DND-41 (cell line): ENCODE data around the gene ADCY2.

Experiments
- ATAC-seq: fragments of 200-7000 bp; cut with Tn5 transposase; 3 replicates; pipeline ENCODE4 v1.9.1; 2021; ENCODE audit warnings: low read depth; ENCODE audit not compliant: insufficient read depth
- DNase-seq: peaks from one replicate; pipeline ENCODE4 v3.0.0-alpha.2; 2020
- H2AFZ ChIP-seq: 2 replicates; pipeline ENCODE4 v1.6.0; 2012; ENCODE audit warnings: low read depth, low read length
- H3K27ac ChIP-seq: 2 replicates; pipeline ENCODE4 v1.5.1; 2012; ENCODE audit warnings: low read length, inconsistent platforms
- H3K27me3 ChIP-seq: fragments of 200-600 bp; sonication (generic); 2 replicates; pipeline ENCODE4 v1.6.0; 2012; ENCODE audit warnings: low read length, mild to moderate bottlenecking, inconsistent platforms; ENCODE audit not compliant: insufficient read depth, poor library complexity
- H3K36me3 ChIP-seq: 2 replicates; pipeline ENCODE4 v1.5.1; 2012; ENCODE audit warnings: low read length, inconsistent platforms; ENCODE audit not compliant: insufficient read depth
- H3K4me1 ChIP-seq: 2 replicates; pipeline ENCODE4 v1.5.1; 2012; ENCODE audit warnings: mild to moderate bottlenecking, low read length; ENCODE audit not compliant: insufficient read depth
- H3K4me2 ChIP-seq: 2 replicates; pipeline ENCODE4 v1.6.0; 2012; ENCODE audit warnings: mild to moderate bottlenecking, moderate library complexity, low read length, inconsistent platforms; ENCODE audit not compliant: insufficient read depth
- H3K4me3 ChIP-seq, 2 experiments: fragments of 200-600 bp in 1 of 2; shearing (Covaris generic) in 1 of 2; 2 replicates each; pipeline ENCODE4 v1.5.1; 2012 to 2016; ENCODE audit warnings: inconsistent platforms in 2 of 2, low read length in 2 of 2, mild to moderate bottlenecking in 2 of 2, low read depth in 1 of 2, moderate library complexity in 1 of 2
- H3K79me2 ChIP-seq: 2 replicates; pipeline ENCODE4 v1.6.0; 2012; ENCODE audit warnings: low read length, inconsistent platforms; ENCODE audit not compliant: insufficient read depth
- H3K9ac ChIP-seq: 2 replicates; pipeline ENCODE4 v1.6.0; 2012; ENCODE audit warnings: low read depth, mild to moderate bottlenecking, inconsistent platforms, low read length, moderate library complexity
- H3K9me3 ChIP-seq: 2 replicates; pipeline ENCODE4 v1.5.1; 2012; ENCODE audit warnings: low read length, moderate library complexity, mild to moderate bottlenecking, inconsistent platforms; ENCODE audit not compliant: insufficient read depth, severe bottlenecking
- H4K20me1 ChIP-seq: 2 replicates; pipeline ENCODE4 v1.6.0; 2012; ENCODE audit warnings: low read length; ENCODE audit not compliant: insufficient read depth
- EZH2 ChIP-seq: IDR thresholded peaks from 3 replicates; pipeline ENCODE4 v1.6.1; 2012; ENCODE audit warnings: borderline replicate concordance, low read depth, mild to moderate bottlenecking, moderate library complexity, low read length, inconsistent platforms; ENCODE audit not compliant: severe bottlenecking
- TF ChIP-seq, protein P1 (sequence below): IDR thresholded peaks from 2 replicates; pipeline ENCODE4 v1.5.1; 2012; ENCODE audit warnings: borderline replicate concordance, low read length, moderate library complexity, mild to moderate bottlenecking; ENCODE audit not compliant: poor library complexity, severe bottlenecking; ENCODE audit errors: extremely low read depth

ADCY2 gene

DNA sequence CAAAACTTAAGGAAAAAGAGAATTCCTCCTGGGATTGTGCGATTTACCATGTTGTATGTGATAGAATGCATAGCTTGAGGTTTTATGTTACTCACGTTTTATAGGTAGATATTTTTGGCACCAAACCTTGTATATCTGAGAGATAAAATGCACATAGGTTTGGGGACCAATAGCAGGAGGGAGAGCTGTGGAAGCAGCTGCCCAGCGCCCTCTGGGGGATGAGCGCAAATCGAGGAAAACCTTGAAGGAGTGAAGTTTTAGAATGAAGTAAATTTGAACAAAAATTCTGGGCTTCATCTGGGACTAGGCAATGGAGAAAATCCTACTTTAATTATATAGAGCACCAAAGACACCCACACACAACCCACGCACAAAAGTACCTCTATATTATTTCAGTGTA, 197.0 kb downstream of the ADCY2 start:
- H3K9ac ChIP-seq = no peak overlapping the region
- no peak overlapping the region for H3K4me2 ChIP-seq
- no peaks in the 10 kb centered on the region for H3K9me3 ChIP-seq
- H3K79me2 ChIP-seq = no peaks in the 10 kb centered on the region
- no peaks in the 10 kb centered on the region for H4K20me1 ChIP-seq
- no peaks in the 10 kb centered on the region for H3K27me3 ChIP-seq
- DNase-seq (peak; percentile 5), ATAC-seq (no peak)
- H3K4me1 ChIP-seq = no peaks in the 10 kb centered on the region
- no peak overlapping the region for H3K4me3 ChIP-seq
- H2AFZ ChIP-seq = no peak overlapping the region
- TF ChIP-seq, protein P1, sequence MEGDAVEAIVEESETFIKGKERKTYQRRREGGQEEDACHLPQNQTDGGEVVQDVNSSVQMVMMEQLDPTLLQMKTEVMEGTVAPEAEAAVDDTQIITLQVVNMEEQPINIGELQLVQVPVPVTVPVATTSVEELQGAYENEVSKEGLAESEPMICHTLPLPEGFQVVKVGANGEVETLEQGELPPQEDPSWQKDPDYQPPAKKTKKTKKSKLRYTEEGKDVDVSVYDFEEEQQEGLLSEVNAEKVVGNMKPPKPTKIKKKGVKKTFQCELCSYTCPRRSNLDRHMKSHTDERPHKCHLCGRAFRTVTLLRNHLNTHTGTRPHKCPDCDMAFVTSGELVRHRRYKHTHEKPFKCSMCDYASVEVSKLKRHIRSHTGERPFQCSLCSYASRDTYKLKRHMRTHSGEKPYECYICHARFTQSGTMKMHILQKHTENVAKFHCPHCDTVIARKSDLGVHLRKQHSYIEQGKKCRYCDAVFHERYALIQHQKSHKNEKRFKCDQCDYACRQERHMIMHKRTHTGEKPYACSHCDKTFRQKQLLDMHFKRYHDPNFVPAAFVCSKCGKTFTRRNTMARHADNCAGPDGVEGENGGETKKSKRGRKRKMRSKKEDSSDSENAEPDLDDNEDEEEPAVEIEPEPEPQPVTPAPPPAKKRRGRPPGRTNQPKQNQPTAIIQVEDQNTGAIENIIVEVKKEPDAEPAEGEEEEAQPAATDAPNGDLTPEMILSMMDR = peak; percentile 38
- TF ChIP-seq EZH2 = no peak
- H3K36me3 ChIP-seq = no peaks in the 10 kb centered on the region
- no peak overlapping the region for H3K27ac ChIP-seq

DNA sequence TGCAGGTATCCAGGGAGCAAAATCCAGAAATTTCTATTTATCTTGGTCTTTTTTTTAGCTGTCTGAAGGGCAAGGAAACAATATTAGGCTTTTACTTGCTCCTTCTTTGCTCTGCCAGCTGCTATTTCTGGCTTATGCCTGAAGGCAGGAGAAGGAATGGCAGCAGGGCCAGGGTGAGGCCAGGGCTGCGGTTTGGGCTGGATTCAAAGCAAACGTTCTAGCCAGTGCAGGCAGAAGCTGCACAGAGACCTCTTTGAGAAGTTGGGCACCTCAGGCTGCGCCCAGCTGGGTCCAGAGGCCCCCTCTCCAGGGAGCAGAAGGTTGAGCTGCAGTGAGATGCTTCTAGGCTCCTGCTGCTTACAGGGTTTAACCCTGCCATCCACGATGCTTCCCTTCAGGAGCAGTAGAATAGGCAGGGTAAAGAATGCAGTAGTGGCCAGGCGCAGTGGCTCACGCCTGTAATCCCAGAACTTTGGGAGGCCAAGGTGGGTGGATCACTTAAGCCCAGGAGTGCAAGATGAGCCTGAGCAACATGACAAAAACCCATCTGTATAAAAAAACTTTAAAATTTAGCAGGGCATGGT, 201.2 kb downstream of the ADCY2 start:
- Histone ChIP-seq H3K4me3 (no peak overlapping the region), H3K27ac (no peak overlapping the region), H3K79me2 (no peaks in the 10 kb centered on the region), H2AFZ (no peak overlapping the region), H3K4me1 (no peaks in the 10 kb centered on the region), H3K9ac (no peak overlapping the region), H3K27me3 (no peaks in the 10 kb centered on the region), H4K20me1 (no peaks in the 10 kb centered on the region), H3K4me2 (no peak overlapping the region), H3K9me3 (no peaks in the 10 kb centered on the region), H3K36me3 (no peaks in the 10 kb centered on the region)
- ATAC-seq = no peak
- DNase-seq = no peak
- TF ChIP-seq EZH2 = no peak
- TF ChIP-seq, protein P1 = no peak

DNA sequence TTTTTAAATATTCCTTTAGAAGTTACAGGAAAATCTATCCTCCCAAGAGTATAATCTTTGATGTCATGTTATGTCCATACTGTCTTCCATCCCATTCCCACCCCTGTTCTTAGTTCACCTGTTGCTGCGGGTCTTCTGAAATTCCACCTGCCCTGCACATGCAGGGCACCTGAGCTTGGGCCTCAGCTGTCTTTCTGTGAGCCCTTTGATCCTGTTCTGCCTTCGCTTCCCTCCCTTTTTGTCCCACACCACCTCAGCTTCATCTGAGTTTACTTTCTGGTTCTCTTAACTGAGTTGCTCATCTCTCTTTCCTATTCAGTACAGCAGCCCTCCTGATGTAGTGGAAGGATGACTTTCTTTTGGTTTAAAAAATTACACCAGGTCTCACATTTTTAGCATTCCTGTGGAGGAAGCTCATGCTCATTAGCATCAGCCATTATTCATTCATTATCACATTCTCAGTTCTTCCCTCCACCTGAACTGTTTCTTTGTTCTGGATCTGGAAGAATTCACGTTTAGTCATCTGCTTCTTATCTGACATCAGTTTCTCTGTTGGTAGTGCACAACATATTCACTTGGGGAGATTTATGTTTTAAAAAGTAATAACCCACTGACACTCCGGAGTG, 211.0 kb downstream of the ADCY2 start:
- H3K27me3 ChIP-seq = no peaks in the 10 kb centered on the region
- H3K27ac ChIP-seq = no peak overlapping the region
- no peaks in the 10 kb centered on the region for H3K9me3 ChIP-seq
- no peaks in the 10 kb centered on the region for H3K79me2 ChIP-seq
- H3K4me2 ChIP-seq = no peak overlapping the region
- TF ChIP-seq, protein P1 = no peak
- TF ChIP-seq EZH2 = no peak
- no peaks in the 10 kb centered on the region for H3K36me3 ChIP-seq
- DNase-seq (no peak), ATAC-seq (no peak)
- H3K4me3 ChIP-seq = no peak overlapping the region
- no peak overlapping the region for H3K9ac ChIP-seq
- no peaks in the 10 kb centered on the region for H4K20me1 ChIP-seq
- H3K4me1 ChIP-seq = no peaks in the 10 kb centered on the region
- H2AFZ ChIP-seq = no peak overlapping the region
